ENCODE measurements around the gene WDR77. TPM values are rescaled to one million over a fixed set of nuclear protein-coding genes. Genes with fewer than 3 reads are reported as not detected.

WDR77 gene
- total RNA-seq, 2 experiments from 2014 or later = 12.4 to 15.1 TPM

- Histone ChIP-seq H3K27me3 (ENCODE audit: control insufficient read depth in 1 of 2, insufficient read depth in 2 of 2, low read length in 2 of 2) (no peaks in the 10 kb centered on the region), H3K4me3 (ENCODE audit: low read length) (peak overlapping the region; percentile 38), H3K4me1 (ENCODE audit: insufficient read depth, low read length) (peaks cover 53% of the 10 kb centered on the region), H3K36me3 (ENCODE audit: insufficient read depth, low read length) (peaks cover 9% of the 10 kb centered on the region), H3K9me3 (ENCODE audit: control insufficient read depth in 1 of 2, insufficient read depth in 1 of 2, low read length in 2 of 2) (no peaks in the 10 kb centered on the region), H3K27ac (ENCODE audit: low read depth in 1 of 2, low read length in 2 of 2) (peak overlapping the region; percentile 75 to 84)
- DNase-seq = peak in 1 of 14 experiments; percentile 36
- TF ChIP-seq CTCF (IDR thresholded peaks at IDR 0.05) = no peak
- peaks cover 20% of the 10 kb centered on the region for H3K4me1 Mint-ChIP-seq (ENCODE audit: low read depth)
- peaks cover 17% of the 10 kb centered on the region for H3K36me3 Mint-ChIP-seq (ENCODE audit: low read depth)
- no peak overlapping the region for H3K4me3 Mint-ChIP-seq
- intact Hi-C loops (cut with DNase I, micrococcal nuclease) = loop anchor here (2.0 to 10.0 kb wide), 4 partner anchors 22 to 294 kb away; partner anchors contain the start of genes ATP5PB (in 1 of the 2) and WDR77 (in 1 of the 2)
- H3K9me3 Mint-ChIP-seq = no peaks in the 10 kb centered on the region
- ChIA-PET CTCF (interaction anchor here (1.2 to 2.3 kb wide), 3 partner anchors 38 to 71 kb away, joined by 3 to 7 read pairs (median 3); no protein-coding TSS in a partner anchor), POLR2A (interaction anchor here (0.7 to 7.7 kb wide), 8 partner anchors 10 to 255 kb away, joined by 3 to 81 read pairs (median 4); no protein-coding TSS in a partner anchor)
- no peaks in the 10 kb centered on the region for H3K27me3 Mint-ChIP-seq
- ATAC-seq (ENCODE audit: poor library complexity) = peak; percentile 15
- H3K27ac Mint-ChIP-seq = no peak overlapping the region
Observed at GRCh38 chr1:111470596-111470995, 21.5 kb upstream of the WDR77 start.

- Mint-ChIP-seq H3K27ac (no peak overlapping the region), H3K36me3 (ENCODE audit: low read depth) (peaks cover 22% of the 10 kb centered on the region), H3K9me3 (no peaks in the 10 kb centered on the region), H3K4me1 (ENCODE audit: low read depth) (peaks cover 23% of the 10 kb centered on the region), H3K4me3 (no peak overlapping the region), H3K27me3 (no peaks in the 10 kb centered on the region)
- POLR2A ChIA-PET = interaction anchor here (0.8 kb wide), 1 partner anchor 20 kb away, joined by 4 read pairs; the partner anchor contains the start of gene ATP5PB
- CTCF ChIA-PET = interaction anchor here (0.6 to 0.7 kb wide), 2 partner anchors 31 to 439 kb away, joined by 3 read pairs; no protein-coding TSS in a partner anchor
- H3K9me3 ChIP-seq (ENCODE audit: control insufficient read depth in 1 of 2, insufficient read depth in 1 of 2, low read length in 2 of 2) = no peaks in the 10 kb centered on the region
- DNase-seq (no peak), ATAC-seq (ENCODE audit: poor library complexity) (no peak)
- peaks cover 14% of the 10 kb centered on the region for H3K36me3 ChIP-seq (ENCODE audit: insufficient read depth, low read length)
- no peak overlapping the region for H3K4me3 ChIP-seq (ENCODE audit: low read length)
- H3K27me3 ChIP-seq (ENCODE audit: control insufficient read depth in 1 of 2, insufficient read depth in 2 of 2, low read length in 2 of 2) = no peaks in the 10 kb centered on the region
- intact Hi-C loops (cut with DNase I, micrococcal nuclease) = loop anchor here in 1 of 2 experiments (2.0 kb wide), 1 partner anchor 19 kb away; no protein-coding TSS in a partner anchor
- peak overlapping the region in 1 of 2 donors; percentile 84 for H3K27ac ChIP-seq (ENCODE audit: low read depth in 1 of 2, low read length in 2 of 2)
- no peak for TF ChIP-seq CTCF (IDR thresholded peaks at IDR 0.05)
- peaks cover 49% of the 10 kb centered on the region for H3K4me1 ChIP-seq (ENCODE audit: insufficient read depth, low read length)
Observed at GRCh38 chr1:111469539-111469938, 20.5 kb upstream of the WDR77 start.

GRCh38 chr1:111468717-111469100 is 19.7 kb upstream of the WDR77 start:
- no peaks in the 10 kb centered on the region for H3K9me3 Mint-ChIP-seq
- Histone ChIP-seq H3K27ac (ENCODE audit: low read depth in 1 of 2, low read length in 2 of 2) (no peak overlapping the region), H3K36me3 (ENCODE audit: insufficient read depth, low read length) (peaks cover 14% of the 10 kb centered on the region), H3K4me3 (ENCODE audit: low read length) (no peak overlapping the region), H3K4me1 (ENCODE audit: insufficient read depth, low read length) (peaks cover 45% of the 10 kb centered on the region), H3K9me3 (ENCODE audit: control insufficient read depth in 1 of 2, insufficient read depth in 1 of 2, low read length in 2 of 2) (no peaks in the 10 kb centered on the region), H3K27me3 (ENCODE audit: control insufficient read depth in 1 of 2, insufficient read depth in 2 of 2, low read length in 2 of 2) (no peaks in the 10 kb centered on the region)
- peaks cover 26% of the 10 kb centered on the region for H3K4me1 Mint-ChIP-seq (ENCODE audit: low read depth)
- ChIA-PET CTCF (no interaction called here), POLR2A (interaction anchor here (0.8 to 1.2 kb wide), 2 partner anchors 19 to 286 kb away, joined by 3 to 4 read pairs; partner anchors contain the start of gene ATP5PB)
- H3K36me3 Mint-ChIP-seq (ENCODE audit: low read depth) = peaks cover 24% of the 10 kb centered on the region
- H3K4me3 Mint-ChIP-seq = no peak overlapping the region
- TF ChIP-seq CTCF (IDR thresholded peaks at IDR 0.05) = no peak
- no peak for ATAC-seq (ENCODE audit: poor library complexity)
- no peak overlapping the region for H3K27ac Mint-ChIP-seq
- no peaks in the 10 kb centered on the region for H3K27me3 Mint-ChIP-seq
- no peak for DNase-seq
- intact Hi-C loops (cut with DNase I, micrococcal nuclease) = loop anchor here in 1 of 2 experiments (2.0 kb wide), 1 partner anchor 18 kb away; no protein-coding TSS in a partner anchor
